Measurements from ENCODE around the gene TMEM204. TPM values are rescaled to one million over a fixed set of nuclear protein-coding genes. Genes with fewer than 3 reads are reported as not detected.
A peak's percentile ranks its signal among the peaks of the same experiment; 100 is the strongest.

The TMEM204 gene
- total and polyA plus RNA-seq, 2 donors = 10.0 to 66.0 TPM

- 94% methylated on average over 19 of the region's 19 CpGs for WGBS
- Histone ChIP-seq H3K36me3 (ENCODE audit: insufficient read depth) (no peaks in the 10 kb centered on the region), H3K4me1 (ENCODE audit: insufficient read depth) (no peaks in the 10 kb centered on the region), H3K4me3 (ENCODE audit: low read depth, low read length) (no peak overlapping the region), H3K27ac (ENCODE audit: low read depth) (no peak overlapping the region)
- DNase-seq (ENCODE audit: extremely low spot score) = no peak
These were observed 13.0 kb upstream of the TMEM204 start for GRCh38 chr16:1520461-1520860.

GRCh38 chr16:1523581-1524245 lies 9.8 kb upstream of the TMEM204 start:
- Histone ChIP-seq H3K27ac (ENCODE audit: low read depth) (no peak overlapping the region), H3K36me3 (ENCODE audit: insufficient read depth) (no peaks in the 10 kb centered on the region), H3K4me3 (ENCODE audit: low read depth, low read length) (no peak overlapping the region), H3K4me1 (ENCODE audit: insufficient read depth) (no peaks in the 10 kb centered on the region)
- WGBS = 87% methylated on average over 30 of the region's 30 CpGs
- DNase-seq (ENCODE audit: extremely low spot score) = no peak

GRCh38 chr16:1524366-1524765 lies 9.1 kb upstream of the TMEM204 start:
- Histone ChIP-seq H3K4me3 (ENCODE audit: low read depth, low read length) (no peak overlapping the region), H3K27ac (ENCODE audit: low read depth) (no peak overlapping the region), H3K4me1 (ENCODE audit: insufficient read depth) (no peaks in the 10 kb centered on the region), H3K36me3 (ENCODE audit: insufficient read depth) (no peaks in the 10 kb centered on the region)
- 93% methylated on average over 26 of the region's 26 CpGs for WGBS
- no peak for DNase-seq (ENCODE audit: extremely low spot score)

DNA sequence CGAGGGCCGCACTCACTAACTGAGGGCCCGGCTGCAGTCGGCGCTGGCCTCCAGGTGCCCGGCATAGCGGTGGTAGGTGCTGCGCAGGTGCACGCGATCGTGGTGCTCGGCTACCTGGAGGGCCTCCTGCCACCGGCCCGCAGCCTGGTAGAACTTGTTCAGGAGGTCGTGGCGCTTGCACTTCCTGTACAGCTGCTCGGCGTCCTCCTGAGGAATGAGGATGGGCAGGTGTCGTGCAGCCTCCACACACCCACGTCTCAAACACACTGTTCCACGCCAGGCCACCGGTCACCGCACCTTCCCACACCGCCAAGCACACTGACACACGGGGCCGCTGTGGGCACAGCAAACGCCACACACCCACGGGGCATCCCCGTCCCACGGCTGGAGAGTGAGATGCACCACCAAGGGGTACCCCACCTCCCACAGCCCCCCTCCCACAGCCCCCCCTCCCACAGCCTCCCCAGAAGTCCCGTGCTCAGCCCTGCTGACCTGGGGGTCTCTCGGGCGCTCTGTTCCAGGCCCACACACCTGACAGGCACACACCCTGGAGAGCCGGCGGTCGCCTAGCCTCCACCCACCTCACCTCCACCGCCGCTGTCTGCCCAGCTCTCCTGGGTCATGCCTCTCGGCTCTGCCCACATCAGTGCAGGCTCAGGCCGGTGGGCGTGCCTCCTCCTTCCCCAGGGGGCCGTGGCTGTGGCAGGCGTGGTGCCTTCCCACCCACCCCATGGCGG lies 7.4 kb upstream of the TMEM204 start:
- Histone ChIP-seq H3K4me1 (ENCODE audit: insufficient read depth) (peaks cover 3% of the 10 kb centered on the region), H3K27ac (ENCODE audit: low read depth) (peak overlapping the region; percentile 57), H3K36me3 (ENCODE audit: insufficient read depth) (no peaks in the 10 kb centered on the region), H3K4me3 (ENCODE audit: low read depth, low read length) (no peak overlapping the region)
- 89% methylated on average over 44 of the region's 44 CpGs for WGBS
- DNase-seq (ENCODE audit: extremely low spot score) = no peak

GRCh38 chr16:1526608-1527555 lies 6.6 kb upstream of the TMEM204 start:
- no peak for DNase-seq (ENCODE audit: extremely low spot score)
- H3K27ac ChIP-seq (ENCODE audit: low read depth) = peak overlapping the region; percentile 57
- WGBS = 85% methylated on average over 38 of the region's 38 CpGs
- no peaks in the 10 kb centered on the region for H3K36me3 ChIP-seq (ENCODE audit: insufficient read depth)
- H3K4me1 ChIP-seq (ENCODE audit: insufficient read depth) = peaks cover 3% of the 10 kb centered on the region
- H3K4me3 ChIP-seq (ENCODE audit: low read depth, low read length) = no peak overlapping the region

DNA sequence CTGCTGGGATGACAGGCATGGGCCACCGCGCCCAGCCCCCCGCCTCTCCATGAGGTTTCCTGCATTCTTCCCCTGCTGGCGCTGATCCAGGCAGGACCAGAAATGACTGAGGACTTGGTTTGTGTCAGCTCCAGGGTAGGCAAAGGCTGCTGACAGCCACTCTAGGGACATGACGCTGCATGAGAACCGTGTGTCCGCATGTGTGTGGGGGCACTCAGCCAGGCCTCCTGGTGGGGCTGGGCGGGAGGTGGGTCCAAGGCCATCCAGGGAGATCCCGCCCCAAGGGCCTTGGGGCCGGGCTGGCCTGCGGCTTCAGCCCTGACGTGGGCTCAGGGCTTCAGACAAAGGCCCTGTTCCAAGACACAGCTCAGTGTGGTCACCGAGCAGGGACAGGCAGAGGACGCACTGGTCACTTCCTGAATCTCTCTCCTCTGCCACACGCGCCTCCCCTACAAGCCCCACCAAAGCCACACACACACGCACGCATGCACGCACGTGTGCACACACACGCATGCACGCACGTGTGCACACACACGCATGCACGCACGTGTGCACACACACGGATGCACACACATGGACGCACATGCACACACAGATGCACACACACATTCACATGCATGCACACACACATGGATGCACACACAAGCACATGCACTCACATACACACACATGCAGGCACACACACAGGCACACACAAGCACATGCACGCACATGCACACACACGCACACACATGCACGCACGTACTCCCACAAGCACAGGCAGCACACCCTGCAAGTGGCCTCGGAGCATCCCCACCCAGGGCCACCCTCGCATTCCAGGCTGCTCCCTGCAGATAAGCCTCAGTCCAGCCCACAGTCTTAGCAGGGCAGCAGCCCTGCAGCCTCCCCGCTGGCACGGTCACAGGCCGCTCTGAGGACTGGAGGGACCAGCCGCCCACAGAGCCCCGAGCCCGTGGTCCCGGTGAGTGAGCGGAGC lies 5.3 kb upstream of the TMEM204 start:
- Histone ChIP-seq H3K27ac (ENCODE audit: low read depth) (peak overlapping the region; percentile 48), H3K4me1 (ENCODE audit: insufficient read depth) (peaks cover 3% of the 10 kb centered on the region), H3K4me3 (ENCODE audit: low read depth, low read length) (no peak overlapping the region), H3K36me3 (ENCODE audit: insufficient read depth) (no peaks in the 10 kb centered on the region)
- 64% methylated on average over 42 of the region's 42 CpGs for WGBS
- DNase-seq (ENCODE audit: extremely low spot score) = no peak

DNA sequence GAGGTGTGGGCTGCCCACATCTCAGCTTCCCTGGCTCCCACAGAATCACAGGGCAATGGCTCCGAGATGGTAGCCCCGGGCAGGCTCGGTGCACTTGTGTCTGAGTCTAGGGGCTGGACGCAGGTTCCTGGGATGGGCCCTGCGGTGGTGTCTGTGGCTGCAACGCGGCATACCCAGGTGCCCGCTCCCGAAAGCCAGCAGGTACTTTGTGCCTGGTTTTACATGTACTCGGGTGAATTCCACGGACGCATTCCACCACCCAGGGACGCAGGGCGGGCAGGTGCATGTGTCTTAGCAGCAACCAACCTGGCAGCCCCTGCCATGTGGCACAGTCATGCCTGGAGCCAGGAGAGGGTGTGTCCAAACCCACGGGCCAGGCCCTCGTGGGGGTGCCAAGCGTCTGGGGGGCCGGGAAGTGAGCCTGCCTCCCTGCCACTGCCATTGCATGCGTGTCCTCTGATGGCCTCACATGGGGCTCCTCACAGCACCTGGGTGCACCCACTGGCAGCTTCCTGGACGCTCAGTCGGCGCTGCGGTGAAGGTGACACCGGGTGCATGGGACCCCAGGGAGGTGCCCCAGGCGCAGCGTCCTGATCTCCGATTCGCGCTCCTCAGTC lies 4.4 kb upstream of the TMEM204 start:
- no peak for DNase-seq (ENCODE audit: extremely low spot score)
- Histone ChIP-seq H3K4me1 (ENCODE audit: insufficient read depth) (peaks cover 3% of the 10 kb centered on the region), H3K27ac (ENCODE audit: low read depth) (peak overlapping the region; percentile 24), H3K4me3 (ENCODE audit: low read depth, low read length) (no peak overlapping the region), H3K36me3 (ENCODE audit: insufficient read depth) (no peaks in the 10 kb centered on the region)
- 91% methylated on average over 29 of the region's 29 CpGs for WGBS

GRCh38 chr16:1530349-1530882 lies 3.0 kb upstream of the TMEM204 start:
- peak overlapping the region; percentile 95 for H3K27ac ChIP-seq (ENCODE audit: low read depth)
- peaks cover 3% of the 10 kb centered on the region for H3K4me1 ChIP-seq (ENCODE audit: insufficient read depth)
- WGBS = 81% methylated on average over 27 of the region's 27 CpGs

GRCh38 chr16:1530883-1531637 lies 2.4 kb upstream of the TMEM204 start:
- no peak for DNase-seq (ENCODE audit: extremely low spot score)
- Histone ChIP-seq H3K36me3 (ENCODE audit: insufficient read depth) (no peaks in the 10 kb centered on the region), H3K4me1 (ENCODE audit: insufficient read depth) (peaks cover 3% of the 10 kb centered on the region), H3K27ac (ENCODE audit: low read depth) (peak overlapping the region; percentile 95), H3K4me3 (ENCODE audit: low read depth, low read length) (no peak overlapping the region)
- WGBS = 39% methylated on average over 35 of the region's 35 CpGs

More at GRCh38 chr16:1530349-1530882, 3.0 kb upstream of the TMEM204 start:
- DNase-seq (ENCODE audit: extremely low spot score) = no peak
- no peaks in the 10 kb centered on the region for H3K36me3 ChIP-seq (ENCODE audit: insufficient read depth)
- no peak overlapping the region for H3K4me3 ChIP-seq (ENCODE audit: low read depth, low read length)

DNA sequence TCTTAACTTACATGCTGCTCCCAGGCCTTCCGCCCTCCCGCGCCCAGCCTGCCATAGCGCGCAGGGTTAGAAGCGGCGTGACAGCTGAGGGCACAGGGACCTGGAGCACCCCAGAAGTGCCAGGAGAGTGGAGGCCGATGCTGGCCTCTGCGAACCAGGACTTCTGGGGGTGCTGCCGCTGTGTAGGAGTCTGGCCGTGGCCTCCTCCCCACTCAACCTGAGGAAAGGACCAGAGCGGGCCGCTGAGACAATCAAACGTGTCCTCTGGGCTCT lies 1.9 kb upstream of the TMEM204 start:
- no peak overlapping the region for H3K4me3 ChIP-seq (ENCODE audit: low read depth, low read length)
- peak overlapping the region; percentile 95 for H3K27ac ChIP-seq (ENCODE audit: low read depth)
- peaks cover 3% of the 10 kb centered on the region for H3K4me1 ChIP-seq (ENCODE audit: insufficient read depth)
- no peak for DNase-seq (ENCODE audit: extremely low spot score)
- no peaks in the 10 kb centered on the region for H3K36me3 ChIP-seq (ENCODE audit: insufficient read depth)
- 87% methylated on average over 14 of the region's 14 CpGs for WGBS

- Histone ChIP-seq H3K27ac (ENCODE audit: low read depth) (peak overlapping the region; percentile 95), H3K4me3 (ENCODE audit: low read depth, low read length) (no peak overlapping the region), H3K4me1 (ENCODE audit: insufficient read depth) (peaks cover 3% of the 10 kb centered on the region), H3K36me3 (ENCODE audit: insufficient read depth) (no peaks in the 10 kb centered on the region)
- 47% methylated on average over 28 of the region's 28 CpGs for WGBS
- no peak for DNase-seq (ENCODE audit: extremely low spot score)
These were observed 1.2 kb upstream of the TMEM204 start for GRCh38 chr16:1532081-1532760.

All from urinary bladder (tissue), 4 donors.